ENCODE measurements around the gene PTPN11.
"Not testable (repeated sequence)": the region's sequence is repeated elsewhere in the genome, so short reads cannot be mapped to it uniquely, and the experiment has no call there.

- not testable (repeated sequence) for TF ChIP-seq EZH2phosphoT487 (IDR thresholded peaks at IDR 0.05; ENCODE audit: borderline replicate concordance); CTCF (conservative IDR thresholded peaks at IDR 0.05; ENCODE audit: low read length)
These were observed 101.1 kb downstream of the PTPN11 start for GRCh38 chr12:112519841-112520340.
